H1 (cell line): ENCODE results near the gene RPS28. TPM values are rescaled to one million over a fixed set of nuclear protein-coding genes. Genes with fewer than 3 reads are reported as not detected.

Experiments used
- CTCF ChIA-PET: fragments of 300-600 bp; sonication (Branson Sonifier 250); formaldehyde crosslinking; loops from one replicate; lab custom pipeline; 2021; ENCODE audit not compliant: partially characterized antibody; lab: Charles Lee
- POLR2A ChIA-PET: fragments of 300-600 bp; sonication (Branson Sonifier 250); formaldehyde crosslinking; loops from one replicate; lab custom pipeline; 2021; ENCODE audit warnings: inconsistent platforms; ENCODE audit not compliant: partially characterized antibody; lab: Charles Lee
- DNase-seq, 2 experiments: peaks; one replicate each; pipeline versions ENCODE4 v3.0.0 to v3.0.0-alpha.2; 2010 to 2022; ENCODE audit warnings: low spot score in 2 of 2, low read depth in 1 of 2, mixed read lengths in 1 of 2
- FAIRE-seq: peaks from 2 replicates; lab custom pipeline; 2011; peaks lifted over from hg19 to GRCh38; lab: Jason Lieb, UNC
- H2AFZ ChIP-seq: 2 replicates; pipeline ENCODE4 v1.8.1; 2012; ENCODE audit warnings: low read length, inconsistent platforms
- H2AK5ac ChIP-seq: 2 replicates; pipeline ENCODE4 v1.6.1; 2013; ENCODE audit warnings: low read depth, low read length
- H2BK120ac ChIP-seq: replicated peaks from 2 replicates; pipeline ENCODE3; 2013; ENCODE audit warnings: low read depth, low read length, inconsistent platforms
- H2BK12ac ChIP-seq: 2 replicates; pipeline ENCODE4 v1.6.1; 2013; ENCODE audit warnings: low read depth, low read length
- H2BK15ac ChIP-seq: 2 replicates; pipeline ENCODE4 v1.6.1; 2013; ENCODE audit warnings: low read length
- H2BK20ac ChIP-seq: 2 replicates; pipeline ENCODE4 v1.6.1; 2013; ENCODE audit warnings: low read length
- H2BK5ac ChIP-seq: 2 replicates; pipeline ENCODE4 v1.6.1; 2013; ENCODE audit warnings: low read depth, low read length
- H3K14ac ChIP-seq: 2 replicates; pipeline ENCODE4 v1.6.1; 2013; ENCODE audit warnings: inconsistent platforms; ENCODE audit not compliant: insufficient read length
- H3K18ac ChIP-seq: 2 replicates; pipeline ENCODE4 v1.6.1; 2013; ENCODE audit warnings: low read length; ENCODE audit errors: extremely low read depth
- H3K23ac ChIP-seq: 2 replicates; pipeline ENCODE4 v1.6.1; 2013; ENCODE audit warnings: inconsistent platforms; ENCODE audit not compliant: insufficient read length
- H3K23me2 ChIP-seq: 2 replicates; pipeline ENCODE4 v1.6.1; 2013; ENCODE audit warnings: low read depth, low read length
- H3K27ac ChIP-seq: 2 replicates; pipeline ENCODE4 v1.6.1; 2011; ENCODE audit warnings: low read depth, low read length, inconsistent platforms
- H3K27me3 ChIP-seq, 4 experiments: replicated peaks in 1 of 4; 1 replicate in 1 of 4; 2 replicates in 3 of 4; pipeline versions ENCODE4 v1.6.1 to v1.8.1; 2011 to 2013; ENCODE audit warnings: low read length in 3 of 4, mild to moderate bottlenecking in 3 of 4, inconsistent platforms in 2 of 4, mixed read lengths in 2 of 4, moderate library complexity in 1 of 4; ENCODE audit not compliant: control insufficient read depth in 3 of 4, insufficient read depth in 3 of 4; ENCODE audit errors: extremely low read depth in 1 of 4
- H3K36me3 ChIP-seq, 4 experiments: 2 replicates each; pipeline versions ENCODE4 v1.6.1 to v1.8.1; 2011 to 2013; ENCODE audit warnings: mild to moderate bottlenecking in 4 of 4, low read length in 3 of 4, moderate library complexity in 2 of 4, control low read depth in 1 of 4, inconsistent platforms in 1 of 4; ENCODE audit not compliant: insufficient read depth in 4 of 4, control insufficient read depth in 2 of 4
- H3K4ac ChIP-seq: replicated peaks from 2 replicates; pipeline ENCODE3; 2013; ENCODE audit warnings: low read length, low read depth, mixed read lengths, inconsistent platforms; ENCODE audit not compliant: insufficient read length
- H3K4me1 ChIP-seq, 4 experiments: replicated peaks in 1 of 4; 1 replicate in 1 of 4; 2 replicates in 3 of 4; pipeline versions ENCODE4 v1.6.1 to v1.8.1; 2011 to 2013; ENCODE audit warnings: low read length in 3 of 4, inconsistent platforms in 2 of 4, mixed read lengths in 1 of 4; ENCODE audit not compliant: insufficient read depth in 4 of 4, control insufficient read depth in 3 of 4
- H3K4me2 ChIP-seq, 2 experiments: 2 replicates each; pipeline versions ENCODE4 v1.6.1 to v1.8.1; 2011 to 2013; ENCODE audit warnings: low read depth in 2 of 2, low read length in 2 of 2, control low read depth in 1 of 2, inconsistent platforms in 1 of 2, mild to moderate bottlenecking in 1 of 2; ENCODE audit not compliant: insufficient read depth in 1 of 2
- H3K4me3 ChIP-seq, 4 experiments: fragments of 200-600, 300-600 bp in 1 of 4; sonication (generic), shearing (Covaris generic), sonication (Bioruptor Twin) in 1 of 4; 2 replicates each; pipeline versions ENCODE4 v1.5.1 to v1.8.1; 2011 to 2016; ENCODE audit warnings: low read length in 4 of 4, low read depth in 3 of 4, control low read depth in 2 of 4, inconsistent platforms in 2 of 4, mild to moderate bottlenecking in 2 of 4, mixed read lengths in 1 of 4, moderate library complexity in 1 of 4; ENCODE audit not compliant: insufficient read depth in 2 of 4; ENCODE audit errors: extremely low read depth in 1 of 4
- H3K56ac ChIP-seq: replicated peaks from 2 replicates; pipeline ENCODE3; 2013; ENCODE audit warnings: low read depth, mild to moderate bottlenecking, mixed read lengths, low read length, inconsistent platforms; ENCODE audit not compliant: insufficient read length
- H3K79me1 ChIP-seq: 2 replicates; pipeline ENCODE4 v1.6.1; 2013; ENCODE audit warnings: low read depth, low read length, control low read depth
- H3K79me2 ChIP-seq, 2 experiments: 2 replicates each; pipeline versions ENCODE4 v1.6.1 to v1.8.1; 2012 to 2013; ENCODE audit warnings: low read length in 2 of 2, mild to moderate bottlenecking in 2 of 2, inconsistent platforms in 1 of 2; ENCODE audit not compliant: insufficient read depth in 2 of 2, control insufficient read depth in 1 of 2
- H3K9ac ChIP-seq, 4 experiments: replicated peaks in 1 of 4; 1 replicate in 1 of 4; 2 replicates in 3 of 4; pipeline versions ENCODE4 v1.6.1 to v1.8.1; 2011 to 2013; ENCODE audit warnings: low read depth in 3 of 4, low read length in 3 of 4, control low read depth in 2 of 4, mild to moderate bottlenecking in 2 of 4, moderate library complexity in 2 of 4, inconsistent platforms in 1 of 4; ENCODE audit errors: extremely low read depth in 1 of 4
- H3K9me3 ChIP-seq, 2 experiments: 2 replicates each; pipeline versions ENCODE4 v1.6.1 to v1.8.1; 2012 to 2013; ENCODE audit warnings: mild to moderate bottlenecking in 2 of 2, moderate library complexity in 2 of 2, control low read depth in 1 of 2, inconsistent platforms in 1 of 2, low read depth in 1 of 2, low read length in 1 of 2, mixed read lengths in 1 of 2; ENCODE audit not compliant: insufficient read depth in 2 of 2
- H4K20me1 ChIP-seq, 2 experiments: replicated peaks in 1 of 2; 2 replicates each; pipeline versions ENCODE3 to v1.8.1; 2011 to 2013; ENCODE audit warnings: inconsistent platforms in 2 of 2, low read length in 2 of 2, mild to moderate bottlenecking in 1 of 2; ENCODE audit not compliant: insufficient read depth in 2 of 2, control insufficient read depth in 1 of 2
- H4K5ac ChIP-seq: 2 replicates; pipeline ENCODE4 v1.6.1; 2013; ENCODE audit warnings: low read length, low read depth, mixed read lengths, inconsistent platforms; ENCODE audit not compliant: insufficient read length
- H4K8ac ChIP-seq: 2 replicates; pipeline ENCODE4 v1.8.0; 2013; ENCODE audit warnings: mild to moderate bottlenecking, moderate library complexity, low read length, inconsistent platforms; ENCODE audit not compliant: insufficient read depth; ENCODE audit errors: extremely low read depth
- H4K91ac ChIP-seq: replicated peaks from 2 replicates; pipeline ENCODE3; 2013; ENCODE audit warnings: low read length, mixed read lengths, inconsistent platforms; ENCODE audit not compliant: insufficient read length
- CHD2 ChIP-seq: IDR thresholded peaks from 2 replicates; pipeline ENCODE4 v1.6.1; 2012; ENCODE audit warnings: low read length, improper control_type of control experiment
- CTBP2 ChIP-seq: IDR thresholded peaks from 2 replicates; pipeline ENCODE4 v1.7.0; 2011; ENCODE audit warnings: borderline replicate concordance, mild to moderate bottlenecking, moderate library complexity, mixed read lengths, low read length; ENCODE audit not compliant: insufficient read depth, insufficient read length
- GTF2F1 ChIP-seq: IDR thresholded peaks from 2 replicates; pipeline ENCODE4 v1.6.1; 2012; ENCODE audit warnings: low read depth, low read length, improper control_type of control experiment, borderline replicate concordance
- POLR2A ChIP-seq, 2 experiments: IDR thresholded peaks; 1 replicate in 1 of 2; 2 replicates in 1 of 2; pipeline ENCODE4 v1.6.1; 2011; ENCODE audit warnings: low read depth in 2 of 2, low read length in 2 of 2, mild to moderate bottlenecking in 2 of 2; ENCODE audit errors: control extremely low read depth in 1 of 2
- POLR2AphosphoS5 ChIP-seq: IDR thresholded peaks from 2 replicates; pipeline ENCODE4 v1.6.1; 2011; ENCODE audit warnings: low read depth, low read length
- RAD21 ChIP-seq, 2 experiments: IDR thresholded peaks in 1 of 2; conservative IDR thresholded peaks in 1 of 2; 2 replicates each; pipeline ENCODE4 v1.6.1; 2011; ENCODE audit warnings: low read depth in 2 of 2, low read length in 2 of 2, improper control_type of control experiment in 1 of 2, inconsistent platforms in 1 of 2, mild to moderate bottlenecking in 1 of 2, moderate library complexity in 1 of 2
- SIRT6 ChIP-seq: IDR thresholded peaks from one replicate; pipeline ENCODE4 v1.7.1; 2012; ENCODE audit warnings: low read length, inconsistent platforms
- SP1 ChIP-seq: IDR thresholded peaks from 2 replicates; pipeline ENCODE4 v1.6.1; 2011; ENCODE audit warnings: low read depth, low read length
- YY1 ChIP-seq: IDR thresholded peaks from 2 replicates; pipeline ENCODE4 v1.6.1; 2011; ENCODE audit warnings: low read depth, mild to moderate bottlenecking, low read length
- WGBS, 2 experiments: shearing (Covaris generic) in 1 of 2; methylation state at CpG; one replicate each; pipeline versions ENCODE4 v1.1.6 to v1.1.7; 2013 to 2015; ENCODE audit warnings: low lambda C conversion rate in 2 of 2, mixed read lengths in 2 of 2, inconsistent platforms in 1 of 2, low coverage in 1 of 2, missing lambda C conversion rate in 1 of 2; ENCODE audit not compliant: insufficient replicate concordance in 2 of 2, insufficient coverage in 1 of 2, insufficient read length in 1 of 2; ENCODE audit errors: extremely low coverage in 1 of 2, missing lambda C conversion rate in 1 of 2; 5-methylcytosine and 5-hydroxymethylcytosine counted together
- polyA plus RNA-seq, 7 experiments: library from polyadenylated mRNA; depleted of rRNA in 3 of 7; stranded (reverse) in 5 of 7; unstranded in 2 of 7; fragments of >200 nt in 5 of 7; fragments of 200-250 nt in 2 of 7; gene quantifications; 1 replicate in 5 of 7; 2 replicates in 1 of 7; 4 replicates in 1 of 7; pipeline versions ENCODE4 v1.2.1 to v1.2.3, GENCODE V29; 2011 to 2013; ENCODE audit warnings: missing spikeins in 2 of 7, mixed read lengths in 2 of 7
- total RNA-seq: library from RNA; stranded (reverse); fragmentation: NEBNext Ultra II Directional; extraction: Animal tissue kit (Norgen Biotek cat#: 25700); gene quantifications from 2 replicates; pipeline ENCODE4 v1.2.1, GENCODE V29; 2021

RPS28 gene
- total and polyA plus RNA-seq, 2 of the 8 experiments (the other 6 are each of a cell fraction or from before 2014, with no cell fraction given) = 1,241 to 1,699 TPM

DNA sequence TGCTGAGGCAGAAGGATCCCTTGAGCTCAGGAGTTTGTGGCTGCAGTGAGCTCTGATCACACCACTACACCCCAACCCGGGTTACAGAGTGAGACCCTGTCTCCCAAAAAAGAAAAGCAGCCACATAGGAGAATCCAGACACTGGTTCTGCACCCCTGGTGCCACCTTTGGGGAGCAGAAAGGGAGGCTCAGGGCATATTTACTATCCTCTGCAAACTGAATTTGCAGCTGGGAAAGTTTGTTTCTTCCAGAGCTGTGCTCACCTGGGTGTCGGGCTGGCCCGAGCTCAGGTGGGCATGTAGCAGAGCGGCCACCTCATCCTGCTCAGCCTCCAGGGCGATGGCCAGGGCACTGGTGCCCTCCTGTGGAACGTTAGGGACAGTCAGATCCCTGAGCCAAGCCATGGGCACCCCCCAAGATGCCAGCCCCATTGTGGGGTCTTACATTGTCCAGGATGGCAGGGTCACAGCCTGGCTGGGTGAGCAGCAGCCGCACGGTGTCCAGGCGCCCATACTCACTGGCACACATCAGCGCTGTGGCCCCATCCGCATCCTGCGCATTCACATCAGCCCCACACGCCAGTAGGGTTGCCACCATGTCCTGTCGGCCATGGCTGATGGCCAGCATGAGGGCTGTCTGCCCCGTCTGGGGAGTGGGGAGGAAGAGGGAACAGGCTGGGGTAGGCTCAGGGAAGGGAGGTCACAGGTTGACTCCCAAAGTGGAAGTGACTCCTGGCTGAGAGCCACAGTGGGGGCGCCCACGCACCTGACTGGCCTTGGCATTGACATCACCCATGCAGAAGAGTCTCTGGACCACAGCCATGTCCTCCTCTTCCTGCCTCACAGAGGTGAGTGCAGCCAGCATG is 3.1 kb downstream of the RPS28 start:
- Histone ChIP-seq H3K79me2 (peaks cover 0 to 33% of the 10 kb centered on the region in 2 experiments; a peak in 2 of 4 replicates), H4K20me1 (peaks cover 5 to 15% of the 10 kb centered on the region in 2 experiments), H4K5ac (no peak overlapping the region), H2BK5ac (no peak overlapping the region), H3K23ac (no peak overlapping the region), H2AFZ (no peak overlapping the region), H2BK15ac (no peak overlapping the region), H2BK12ac (0 out of 2 replicates have a peak overlapping the region, but pooled peaks have one; percentile 23), H3K56ac (no peak overlapping the region), H3K23me2 (peaks cover 16% of the 10 kb centered on the region), H3K18ac (no peak overlapping the region), H3K9ac (no peak overlapping the region), H3K36me3 (peaks cover 13 to 20% (median 15%) of the 10 kb centered on the region in 4 experiments), H3K79me1 (peaks cover 10% of the 10 kb centered on the region; the same call in 1 of the 2 replicates), H3K4me3 (no peak overlapping the region), H4K91ac (no peak overlapping the region), H3K14ac (no peak overlapping the region), H3K27ac (no peak overlapping the region), H3K4me2 (no peak overlapping the region), H2BK20ac (no peak overlapping the region), H2BK120ac (no peak overlapping the region), H3K27me3 (no peaks in the 10 kb centered on the region; a peak in 1 of 7 replicates), H3K4me1 (peaks cover 0 to 13% (median 6%) of the 10 kb centered on the region in 4 experiments; a peak in 5 of 7 replicates), H3K9me3 (no peaks in the 10 kb centered on the region), H3K4ac (no peak overlapping the region), H4K8ac (peak overlapping the region; percentile 57), H2AK5ac (no peak overlapping the region; the same call in 1 of the 2 replicates)
- DNase-seq (peak in 1 of 2 experiments; percentile 67), FAIRE-seq (no peak)
- WGBS, 2 experiments = 84% methylated on average over 15 of the region's 17 CpGs; no CpG with 5 or more reads in 1 of the 2 experiments
- CTCF ChIA-PET = interaction anchor here (0.7 to 5.2 kb wide), 9 partner anchors 10 to 73 kb away, joined by 3 to 32 read pairs (median 4); no protein-coding TSS in a partner anchor
- POLR2A ChIA-PET = interaction anchor here (0.5 to 27.1 kb wide), 16 partner anchors 5 to 1880 kb away, joined by 3 to 583 read pairs (median 4); partner anchors contain the start of genes CD320, KANK3, MARCHF2 and NDUFA7
- TF ChIP-seq YY1 = peak; percentile 65
- no peak for TF ChIP-seq SIRT6
- TF ChIP-seq CTBP2 = no peak
- no peak for TF ChIP-seq GTF2F1
- peak; percentile 47 to 60 for TF ChIP-seq RAD21 (IDR thresholded peaks at IDR 0.05 in 1 of 2, conservative IDR thresholded peaks at IDR 0.05 in 1 of 2; ENCODE audit: low read depth in 2 of 2, low read length in 2 of 2)
- no peak for TF ChIP-seq SP1
- TF ChIP-seq POLR2A (IDR thresholded peaks at IDR 0.05; ENCODE audit: control extremely low read depth in 1 of 2, low read depth in 2 of 2, low read length in 2 of 2) = peak in 1 of 2 experiments; percentile 50; a peak in 2 of 3 replicates
- TF ChIP-seq POLR2AphosphoS5 = peak; percentile 79; the same call in 1 of the 2 replicates
- 0 out of 2 replicates have a peak, but pooled peaks have one; percentile 12 for TF ChIP-seq CHD2
